HUES64 (cell line): ENCODE data around the gene NCBP2.

ENCODE experiments used
- H3K27ac ChIP-seq: 2 replicates; pipeline ENCODE4 v1.7.0; 2013; ENCODE audit warnings: low read depth, low read length, inconsistent platforms
- H3K27me3 ChIP-seq: 2 replicates; pipeline ENCODE4 v1.6.1; 2013; ENCODE audit warnings: mild to moderate bottlenecking, low read length; ENCODE audit not compliant: insufficient read depth
- H3K36me3 ChIP-seq: 2 replicates; pipeline ENCODE4 v1.6.1; 2013; ENCODE audit warnings: mild to moderate bottlenecking, low read length; ENCODE audit not compliant: insufficient read depth
- H3K4me1 ChIP-seq: 2 replicates; pipeline ENCODE4 v1.6.1; 2013; ENCODE audit warnings: mild to moderate bottlenecking, low read length, moderate library complexity; ENCODE audit not compliant: insufficient read depth
- H3K4me3 ChIP-seq: 2 replicates; pipeline ENCODE4 v1.5.1; 2013; ENCODE audit warnings: mild to moderate bottlenecking, low read length, moderate library complexity
- H3K9ac ChIP-seq: 2 replicates; pipeline ENCODE4 v1.6.1; 2013; ENCODE audit warnings: mild to moderate bottlenecking, low read depth, low read length
- H3K9me3 ChIP-seq: 2 replicates; pipeline ENCODE4 v1.6.1; 2013; ENCODE audit warnings: low read depth, low read length; ENCODE audit not compliant: insufficient read depth
- WGBS: fragments of 150-250, 120-280 bp; methylation state at CpG from one replicate; pipeline ENCODE4 v1.1.7; 2013; ENCODE audit warnings: missing lambda C conversion rate; 5-methylcytosine and 5-hydroxymethylcytosine counted together

Gene NCBP2

GRCh38 chr3:196932600-196932999 is 9.7 kb downstream of the NCBP2 start:
- 89% methylated on average over 3 of the region's 3 CpGs for WGBS
- H3K4me3 ChIP-seq = no peak overlapping the region

GRCh38 chr3:196931828-196932587 is 10.3 kb downstream of the NCBP2 start:
- Histone ChIP-seq H3K4me3 (no peak overlapping the region), H3K36me3 (peaks cover 82% of the 10 kb centered on the region), H3K9ac (no peak overlapping the region), H3K27ac (no peak overlapping the region), H3K9me3 (no peaks in the 10 kb centered on the region), H3K27me3 (no peaks in the 10 kb centered on the region), H3K4me1 (no peaks in the 10 kb centered on the region; the same call in 1 of the 2 replicates)
- WGBS = 95% methylated on average over 12 of the region's 12 CpGs

More at GRCh38 chr3:196932600-196932999, 9.7 kb downstream of the NCBP2 start:
- H3K27ac ChIP-seq = no peak overlapping the region
- H3K9ac ChIP-seq = no peak overlapping the region
- H3K4me1 ChIP-seq = no peaks in the 10 kb centered on the region; the same call in 1 of the 2 replicates
- no peaks in the 10 kb centered on the region for H3K27me3 ChIP-seq
- no peaks in the 10 kb centered on the region for H3K9me3 ChIP-seq
- peaks cover 88% of the 10 kb centered on the region for H3K36me3 ChIP-seq

GRCh38 chr3:196931157-196931556 is 11.2 kb downstream of the NCBP2 start:
- Histone ChIP-seq H3K4me1 (no peaks in the 10 kb centered on the region; the same call in 1 of the 2 replicates), H3K4me3 (no peak overlapping the region), H3K9me3 (no peaks in the 10 kb centered on the region), H3K9ac (no peak overlapping the region), H3K27me3 (no peaks in the 10 kb centered on the region), H3K36me3 (peaks cover 73% of the 10 kb centered on the region), H3K27ac (no peak overlapping the region)
- 97% methylated on average over 2 of the region's 4 CpGs for WGBS

- H3K36me3 ChIP-seq = peaks cover 52% of the 10 kb centered on the region
- no peaks in the 10 kb centered on the region for H3K27me3 ChIP-seq
- WGBS = 93% methylated on average over 7 of the region's 7 CpGs
- no peaks in the 10 kb centered on the region; the same call in 1 of the 2 replicates for H3K4me1 ChIP-seq
- no peaks in the 10 kb centered on the region for H3K9me3 ChIP-seq
- no peak overlapping the region for H3K27ac ChIP-seq
- H3K4me3 ChIP-seq = no peak overlapping the region
- H3K9ac ChIP-seq = no peak overlapping the region
These were observed 14.5 kb downstream of the NCBP2 start for GRCh38 chr3:196927571-196928453.

- H3K4me1 ChIP-seq = no peaks in the 10 kb centered on the region
- peaks cover 22% of the 10 kb centered on the region for H3K36me3 ChIP-seq
- peaks cover 3% of the 10 kb centered on the region; the same call in 1 of the 2 replicates for H3K9me3 ChIP-seq
- H3K9ac ChIP-seq = no peak overlapping the region
- no peak overlapping the region for H3K4me3 ChIP-seq
- 94% methylated on average over 2 of the region's 2 CpGs for WGBS
- no peaks in the 10 kb centered on the region for H3K27me3 ChIP-seq
- H3K27ac ChIP-seq = no peak overlapping the region
These were observed 21.6 kb downstream of the NCBP2 start for GRCh38 chr3:196920733-196921132.

GRCh38 chr3:196918968-196919367 is 23.4 kb downstream of the NCBP2 start:
- Histone ChIP-seq H3K9me3 (peaks cover 3% of the 10 kb centered on the region; the same call in 1 of the 2 replicates), H3K27me3 (no peaks in the 10 kb centered on the region), H3K36me3 (peaks cover 31% of the 10 kb centered on the region), H3K9ac (no peak overlapping the region), H3K27ac (no peak overlapping the region), H3K4me3 (no peak overlapping the region), H3K4me1 (no peaks in the 10 kb centered on the region)
- WGBS = 81% methylated on average over 2 of the region's 2 CpGs

GRCh38 chr3:196916995-196917394 is 25.3 kb downstream of the NCBP2 start:
- Histone ChIP-seq H3K4me1 (no peaks in the 10 kb centered on the region), H3K4me3 (no peak overlapping the region), H3K9me3 (peaks cover 3% of the 10 kb centered on the region; the same call in 1 of the 2 replicates), H3K27ac (no peak overlapping the region), H3K36me3 (peaks cover 21% of the 10 kb centered on the region), H3K9ac (no peak overlapping the region), H3K27me3 (no peaks in the 10 kb centered on the region)
- WGBS = 94% methylated on average over 3 of the region's 3 CpGs

- WGBS = 100% methylated on average over 1 of the region's 1 CpG
- peaks cover 3% of the 10 kb centered on the region; the same call in 1 of the 2 replicates for H3K9me3 ChIP-seq
- H3K4me3 ChIP-seq = no peak overlapping the region
- H3K9ac ChIP-seq = no peak overlapping the region
- no peaks in the 10 kb centered on the region for H3K4me1 ChIP-seq
- no peak overlapping the region for H3K27ac ChIP-seq
- H3K36me3 ChIP-seq = peaks cover 17% of the 10 kb centered on the region
- H3K27me3 ChIP-seq = no peaks in the 10 kb centered on the region
These were observed 26.1 kb downstream of the NCBP2 start for GRCh38 chr3:196916221-196916620.

GRCh38 chr3:196915375-196915774 is 27.0 kb downstream of the NCBP2 start:
- Histone ChIP-seq H3K27ac (no peak overlapping the region), H3K9me3 (peaks cover 3% of the 10 kb centered on the region; the same call in 1 of the 2 replicates), H3K9ac (no peak overlapping the region), H3K27me3 (no peaks in the 10 kb centered on the region), H3K36me3 (peaks cover 12% of the 10 kb centered on the region), H3K4me3 (no peak overlapping the region), H3K4me1 (no peaks in the 10 kb centered on the region)
- WGBS = 98% methylated on average over 3 of the region's 3 CpGs

GRCh38 chr3:196914866-196915265 is 27.5 kb downstream of the NCBP2 start:
- Histone ChIP-seq H3K27ac (no peak overlapping the region), H3K9me3 (peaks cover 3% of the 10 kb centered on the region; the same call in 1 of the 2 replicates), H3K36me3 (peaks cover 11% of the 10 kb centered on the region), H3K4me3 (no peak overlapping the region), H3K27me3 (no peaks in the 10 kb centered on the region), H3K9ac (no peak overlapping the region), H3K4me1 (no peaks in the 10 kb centered on the region)
- WGBS = 97% methylated on average over 4 of the region's 4 CpGs

- 97% methylated on average over 2 of the region's 2 CpGs for WGBS
- H3K9ac ChIP-seq = no peak overlapping the region
- peaks cover 77% of the 10 kb centered on the region for H3K36me3 ChIP-seq
- no peaks in the 10 kb centered on the region for H3K4me1 ChIP-seq
- H3K27me3 ChIP-seq = no peaks in the 10 kb centered on the region
- no peak overlapping the region for H3K27ac ChIP-seq
- no peak overlapping the region for H3K4me3 ChIP-seq
- no peaks in the 10 kb centered on the region for H3K9me3 ChIP-seq
These were observed 38.6 kb downstream of the NCBP2 start for GRCh38 chr3:196903740-196904139.
